Astrocyte (in vitro differentiated cells and primary cell): Measurements from ENCODE around the gene HAUS3.

Experiments used
- EZH2 ChIP-seq: IDR thresholded peaks from 2 replicates; pipeline ENCODE4 v1.6.1; 2012; ENCODE audit warnings: mild to moderate bottlenecking, low read length, inconsistent platforms; ENCODE audit not compliant: insufficient read depth
- TF ChIP-seq, protein P1 (sequence below): IDR thresholded peaks from 2 replicates; pipeline ENCODE4 v1.5.1; 2011; ENCODE audit warnings: low read depth, mild to moderate bottlenecking, inconsistent platforms, low read length, moderate library complexity; ENCODE audit not compliant: insufficient read depth

DNA sequence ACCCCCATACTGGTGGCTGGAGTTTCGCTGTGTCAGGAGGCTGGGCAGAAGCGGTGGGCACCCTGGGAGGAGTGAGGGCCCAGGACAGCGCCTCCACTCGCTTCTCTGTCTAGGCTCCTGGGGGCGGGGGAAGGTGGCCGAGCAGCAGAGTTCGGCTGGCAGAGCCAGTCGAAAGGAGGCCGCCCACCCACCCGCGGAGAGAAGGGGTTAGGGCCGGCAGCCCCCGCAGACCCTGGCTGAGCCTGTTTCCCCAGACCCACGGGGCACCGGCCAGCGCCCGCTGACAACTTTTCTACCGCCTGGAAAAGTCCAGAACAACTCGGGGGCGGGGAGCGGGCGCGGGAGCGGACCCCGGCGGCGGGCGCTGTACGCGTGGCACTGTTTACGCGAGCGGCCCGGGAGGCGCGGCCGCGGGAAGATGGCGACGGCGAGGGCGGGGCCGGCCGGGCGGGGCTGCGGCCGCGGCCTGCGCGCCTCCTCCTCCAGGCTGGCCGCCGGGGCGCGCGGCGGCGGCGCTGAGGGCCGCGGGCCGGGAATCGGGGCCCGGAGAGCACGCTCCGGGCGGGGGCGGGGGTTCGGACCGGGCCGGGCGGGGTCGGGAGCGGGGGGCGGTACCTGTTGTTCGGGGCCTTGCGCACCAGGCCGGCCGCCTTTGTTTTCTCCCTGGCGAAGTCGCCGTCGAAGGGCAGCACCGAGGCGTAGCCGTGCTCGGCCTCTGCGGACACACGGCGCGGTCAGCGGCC, 19.4 kb upstream of the HAUS3 start:
- TF ChIP-seq, protein P1, sequence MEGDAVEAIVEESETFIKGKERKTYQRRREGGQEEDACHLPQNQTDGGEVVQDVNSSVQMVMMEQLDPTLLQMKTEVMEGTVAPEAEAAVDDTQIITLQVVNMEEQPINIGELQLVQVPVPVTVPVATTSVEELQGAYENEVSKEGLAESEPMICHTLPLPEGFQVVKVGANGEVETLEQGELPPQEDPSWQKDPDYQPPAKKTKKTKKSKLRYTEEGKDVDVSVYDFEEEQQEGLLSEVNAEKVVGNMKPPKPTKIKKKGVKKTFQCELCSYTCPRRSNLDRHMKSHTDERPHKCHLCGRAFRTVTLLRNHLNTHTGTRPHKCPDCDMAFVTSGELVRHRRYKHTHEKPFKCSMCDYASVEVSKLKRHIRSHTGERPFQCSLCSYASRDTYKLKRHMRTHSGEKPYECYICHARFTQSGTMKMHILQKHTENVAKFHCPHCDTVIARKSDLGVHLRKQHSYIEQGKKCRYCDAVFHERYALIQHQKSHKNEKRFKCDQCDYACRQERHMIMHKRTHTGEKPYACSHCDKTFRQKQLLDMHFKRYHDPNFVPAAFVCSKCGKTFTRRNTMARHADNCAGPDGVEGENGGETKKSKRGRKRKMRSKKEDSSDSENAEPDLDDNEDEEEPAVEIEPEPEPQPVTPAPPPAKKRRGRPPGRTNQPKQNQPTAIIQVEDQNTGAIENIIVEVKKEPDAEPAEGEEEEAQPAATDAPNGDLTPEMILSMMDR: no peak
- no peak for TF ChIP-seq EZH2
